DLD1 (cell line): ENCODE results near the gene TUSC2.

ENCODE experiments used
- in situ Hi-C: cut with HindIII; loops from 2 replicates; pipeline ENCODE4 v1.10.0; 2017; ENCODE audit warnings: low sequenced_read_pairs

The TUSC2 gene

DNA sequence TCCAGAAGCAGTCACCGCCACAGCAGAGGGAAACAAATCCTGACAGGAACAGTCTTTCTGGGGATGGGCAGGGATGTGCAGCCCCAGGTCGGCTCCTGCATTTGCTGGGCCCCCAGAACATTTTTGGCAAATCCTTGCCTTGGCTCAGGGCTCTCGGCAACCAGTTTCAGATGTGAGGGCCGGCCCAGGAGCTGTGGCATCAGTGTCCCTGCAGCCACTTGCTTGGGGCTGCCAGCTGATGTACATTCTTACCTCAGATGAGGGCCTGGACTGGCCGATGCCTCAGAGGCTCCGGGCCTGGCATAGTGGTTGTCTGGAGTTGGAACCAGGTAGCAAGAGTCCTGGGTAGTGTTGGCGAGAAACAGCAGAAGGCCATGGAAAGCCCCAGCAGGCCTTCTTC lies 26.8 kb upstream of the TUSC2 start:
- in situ Hi-C loops, result no loop called here

DNA sequence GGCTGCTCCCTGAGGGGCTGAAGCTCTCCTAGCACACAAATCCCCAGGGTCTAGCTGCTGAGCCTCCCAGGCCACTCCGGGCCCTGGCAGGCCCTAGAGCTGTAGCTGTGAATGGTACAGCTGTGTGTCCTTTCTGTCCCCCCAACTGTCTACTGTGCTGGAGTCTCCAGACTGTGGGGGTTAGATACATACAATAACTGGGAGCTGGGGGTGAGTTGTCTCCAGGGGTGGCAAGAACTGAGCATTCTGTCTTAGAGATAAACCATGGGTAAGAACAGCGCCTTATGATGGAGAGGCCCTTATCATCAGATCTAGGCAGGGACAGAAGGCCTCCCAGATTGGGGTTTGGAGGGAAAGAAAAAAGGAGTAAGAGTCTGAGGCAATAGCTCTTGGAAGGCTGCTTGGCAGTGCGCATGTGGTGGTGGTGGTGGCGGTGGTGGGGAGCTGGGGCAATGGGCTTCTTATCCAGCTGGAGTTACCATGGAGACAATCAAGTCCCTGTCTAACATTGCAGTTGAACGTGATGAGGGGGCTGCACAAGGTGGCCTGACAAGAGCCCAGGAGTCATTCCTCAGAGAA lies 26.3 kb upstream of the TUSC2 start:
- in situ Hi-C loops, result no loop called here

DNA sequence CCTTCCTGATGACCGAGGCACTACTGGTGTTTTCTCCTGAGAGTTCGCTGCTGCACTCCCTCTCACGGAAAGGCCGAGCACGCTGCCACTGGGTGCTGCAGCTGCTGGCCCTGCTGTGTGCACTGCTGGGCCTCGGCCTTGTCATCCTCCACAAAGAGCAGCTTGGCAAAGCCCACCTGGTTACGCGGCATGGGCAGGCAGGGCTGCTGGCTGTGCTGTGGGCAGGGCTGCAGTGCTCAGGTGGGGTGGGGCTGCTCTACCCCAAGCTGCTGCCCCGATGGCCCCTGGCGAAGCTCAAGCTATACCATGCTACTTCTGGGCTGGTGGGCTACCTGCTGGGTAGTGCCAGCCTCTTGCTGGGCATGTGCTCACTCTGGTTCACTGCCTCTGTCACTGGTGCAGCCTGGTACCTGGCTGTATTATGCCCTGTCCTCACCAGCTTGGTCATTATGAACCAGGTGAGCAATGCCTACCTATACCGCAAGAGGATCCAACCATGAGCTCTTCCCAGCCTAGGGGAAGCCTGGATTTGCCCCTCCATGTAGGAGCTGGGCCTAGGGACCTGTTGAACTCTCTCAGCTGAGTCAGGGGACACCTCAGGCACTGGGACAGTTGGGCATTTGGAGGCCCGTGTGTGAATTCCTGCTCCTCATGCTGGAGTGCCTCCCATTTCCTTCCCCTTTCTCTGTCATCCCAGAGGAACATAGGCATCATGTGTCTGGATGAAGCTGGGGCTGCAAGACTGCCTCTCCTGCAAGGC lies 25.4 kb upstream of the TUSC2 start:
- in situ Hi-C loops, result no loop called here

DNA sequence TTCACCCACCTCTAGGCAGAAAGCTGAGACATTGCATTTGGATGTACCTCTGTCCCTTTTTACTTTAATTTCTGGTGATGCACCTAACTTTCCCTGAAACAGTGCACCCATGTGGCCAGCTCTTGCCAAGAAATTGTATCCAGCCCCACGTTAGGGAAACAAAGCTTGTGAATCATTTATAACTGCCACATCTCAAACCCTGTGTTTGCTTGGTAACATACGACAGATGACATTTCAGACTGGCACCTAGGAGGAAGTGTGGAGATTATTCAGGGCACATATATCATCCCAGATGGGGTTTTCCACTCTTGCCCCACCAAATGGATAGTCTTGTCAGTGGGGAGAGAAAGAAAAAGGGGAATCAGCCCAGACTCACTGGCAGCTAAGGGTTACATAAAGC lies 24.8 kb upstream of the TUSC2 start:
- in situ Hi-C loops, result no loop called here

DNA sequence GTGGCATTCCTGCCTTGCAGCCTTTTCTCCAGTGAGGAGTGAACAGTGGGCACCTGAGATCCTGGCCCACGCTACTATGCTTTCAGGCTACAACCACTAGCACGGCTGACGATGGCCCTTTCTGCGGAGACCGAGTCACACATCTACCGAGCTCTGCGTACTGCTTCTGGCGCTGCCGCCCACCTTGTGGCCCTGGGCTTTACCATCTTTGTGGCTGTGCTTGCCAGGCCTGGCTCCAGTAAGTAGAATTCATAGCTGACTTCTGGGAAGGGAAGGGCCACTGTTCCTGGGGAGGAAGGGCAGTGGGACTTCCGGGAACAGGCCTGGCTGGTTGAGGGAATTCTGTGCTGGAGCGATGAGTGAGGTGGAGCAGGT lies 23.3 kb upstream of the TUSC2 start:
- in situ Hi-C loops, result no loop called here

DNA sequence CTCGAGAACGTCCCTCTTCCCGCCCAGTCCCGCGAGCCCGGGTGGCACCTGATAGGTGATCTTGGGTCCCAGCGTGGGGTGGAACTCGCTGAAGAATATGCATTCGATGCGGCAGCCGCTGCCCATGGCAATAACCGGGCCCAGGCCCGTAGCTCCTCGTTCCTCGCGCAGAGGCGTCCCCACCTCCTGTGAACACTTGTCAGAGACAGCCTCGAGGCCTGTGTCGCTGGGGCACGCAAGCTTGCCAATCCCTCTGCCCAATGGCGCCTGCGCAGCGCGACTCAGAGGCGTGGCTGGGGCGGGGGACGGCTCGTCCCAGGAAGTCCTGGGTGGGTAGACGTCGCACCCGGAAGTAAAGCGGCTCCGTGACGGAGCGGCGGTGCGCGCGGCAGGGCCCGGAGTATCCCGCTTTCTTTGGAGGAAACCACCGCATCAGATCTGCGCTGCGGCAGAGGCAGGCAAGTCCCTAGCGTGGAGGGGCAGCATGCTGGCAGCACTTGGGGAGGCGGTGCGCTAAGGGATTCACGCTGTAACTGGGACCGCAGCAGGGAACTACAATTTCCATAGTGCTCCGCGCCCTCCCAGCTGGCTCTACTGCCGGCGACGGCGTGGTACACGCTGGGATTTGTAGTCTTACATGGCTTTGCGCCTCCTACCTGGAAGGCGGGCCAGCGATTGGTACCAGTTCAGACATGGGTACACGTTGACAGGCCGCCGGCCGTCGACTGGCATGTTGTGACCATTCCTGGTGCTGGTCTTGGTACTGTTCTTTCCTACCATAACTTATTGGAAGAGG lies 22.7 kb upstream of the TUSC2 start, which contains the start of the genes CYB561D2 and NPRL2:
Gene CYB561D2 (plus strand): TSS at position 336 of the 796 bp plus-strand sequence. CDS start 572 bp downstream, outside the sequence.
Gene NPRL2 (minus strand): TSS at position 249 of the 796 bp plus-strand sequence. CDS start 123 bp downstream, at position 126.
- in situ Hi-C loops, result no loop called here

DNA sequence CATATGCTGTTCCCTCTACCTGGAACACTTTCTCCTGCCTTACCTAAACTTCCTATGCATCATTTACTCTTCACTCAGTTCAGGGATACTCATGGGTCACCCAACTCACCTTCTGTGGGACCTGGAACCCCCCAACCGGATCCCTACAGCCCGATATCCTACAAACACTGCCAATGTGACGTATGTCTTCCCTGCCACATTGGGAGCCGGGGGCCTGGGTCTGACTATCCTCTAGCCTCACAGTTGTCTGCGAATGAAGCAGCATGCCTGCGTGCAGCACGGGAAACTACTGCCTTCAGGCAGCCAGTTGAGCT lies 22.1 kb upstream of the TUSC2 start:
- in situ Hi-C loops, result no loop called here

DNA sequence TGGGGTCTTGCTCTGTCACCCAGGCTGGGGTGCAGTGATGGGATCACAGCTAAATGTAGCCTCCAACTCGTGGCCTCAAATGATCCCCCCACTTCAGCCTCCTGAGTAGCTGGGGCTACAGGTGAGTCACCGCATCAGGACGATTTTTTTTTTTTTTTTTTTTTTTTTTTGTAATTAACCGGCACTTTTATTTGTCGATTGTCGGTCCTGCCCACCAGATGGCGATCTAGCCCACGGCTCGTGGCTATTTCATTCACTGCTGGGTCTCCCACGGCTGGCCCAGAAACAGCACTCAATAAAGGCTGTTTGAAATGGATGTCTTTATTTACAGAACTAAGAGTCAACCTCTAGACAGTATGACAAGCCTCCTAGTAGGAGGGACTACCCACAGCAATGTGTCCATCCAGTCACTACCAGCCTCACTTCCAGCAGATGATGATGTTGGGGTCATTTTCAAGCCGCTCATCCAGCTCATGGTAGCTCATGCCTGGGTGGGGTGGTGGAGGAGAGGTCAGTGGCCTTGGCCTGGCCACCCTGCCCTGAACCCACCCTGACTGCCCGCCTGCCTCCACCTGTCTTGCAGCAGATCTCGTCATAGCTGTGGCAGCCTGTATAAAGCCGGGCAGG lies 19.3 kb upstream of the TUSC2 start:
- in situ Hi-C loops, result loop anchor here (25.0 kb wide), 1 partner anchor 1040 kb away; the partner anchor contains the start of genes MANF and RBM15B

DNA sequence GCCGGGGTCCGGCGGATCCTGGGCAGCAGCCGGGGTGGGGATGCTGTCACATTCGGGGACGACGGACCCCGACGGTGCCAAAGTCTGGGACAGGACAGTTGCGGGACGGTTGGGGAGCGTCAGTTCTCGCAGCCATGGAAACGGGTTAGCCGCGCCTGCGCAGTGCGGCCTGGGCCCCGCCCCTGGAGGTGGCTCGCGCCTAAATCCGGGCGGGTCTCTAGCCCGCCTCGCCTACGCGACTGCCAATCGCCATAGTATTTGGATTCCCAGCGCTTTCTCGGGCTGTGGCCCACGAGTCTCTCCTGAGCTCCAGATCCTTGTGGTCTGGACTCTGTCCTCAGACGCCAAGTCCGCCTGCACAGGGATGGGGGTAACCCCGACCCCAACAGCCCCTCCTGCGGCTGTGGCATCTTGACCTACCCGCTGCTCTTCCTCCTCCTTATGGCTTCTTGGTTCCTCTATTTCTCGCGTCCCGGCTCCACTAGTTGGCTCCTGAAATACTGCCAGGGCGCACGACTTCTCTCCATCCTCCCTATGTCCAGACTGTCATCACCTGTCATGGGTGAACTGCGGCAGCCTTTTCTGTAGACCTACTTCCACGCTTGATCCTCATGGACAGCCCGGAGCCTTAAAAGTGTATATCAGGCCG lies 17.7 kb upstream of the TUSC2 start, which contains the start of gene ZMYND10:
Gene ZMYND10 (minus strand): TSS at position 147 of the 649 bp plus-strand sequence. CDS start 153 bp downstream, outside the sequence.
- in situ Hi-C loops, result loop anchor here (25.0 kb wide), 1 partner anchor 1042 kb away; the partner anchor contains the start of genes MANF and RBM15B

DNA sequence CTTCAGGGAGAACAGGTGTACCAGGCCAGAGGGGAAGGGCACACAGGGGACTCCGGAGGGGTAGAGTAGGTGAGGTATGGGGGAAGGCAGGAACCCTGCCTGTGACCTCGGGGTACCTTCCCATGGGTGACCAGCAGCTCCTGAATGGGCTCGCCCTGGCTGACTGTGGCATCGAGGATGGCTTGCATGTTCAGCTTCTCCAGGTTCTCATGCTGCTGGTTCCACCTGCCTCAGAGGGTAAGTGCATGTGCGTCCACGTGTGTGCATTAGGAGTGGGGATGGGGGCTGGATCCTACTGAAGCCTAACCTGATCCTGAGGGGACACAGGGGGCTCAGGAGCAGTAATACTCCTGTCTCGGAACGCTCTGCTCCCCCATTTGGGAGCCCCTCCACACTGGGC lies 17.0 kb upstream of the TUSC2 start:
- in situ Hi-C loops, result loop anchor here (25.0 kb wide), 1 partner anchor 1042 kb away; the partner anchor contains the start of genes MANF and RBM15B

DNA sequence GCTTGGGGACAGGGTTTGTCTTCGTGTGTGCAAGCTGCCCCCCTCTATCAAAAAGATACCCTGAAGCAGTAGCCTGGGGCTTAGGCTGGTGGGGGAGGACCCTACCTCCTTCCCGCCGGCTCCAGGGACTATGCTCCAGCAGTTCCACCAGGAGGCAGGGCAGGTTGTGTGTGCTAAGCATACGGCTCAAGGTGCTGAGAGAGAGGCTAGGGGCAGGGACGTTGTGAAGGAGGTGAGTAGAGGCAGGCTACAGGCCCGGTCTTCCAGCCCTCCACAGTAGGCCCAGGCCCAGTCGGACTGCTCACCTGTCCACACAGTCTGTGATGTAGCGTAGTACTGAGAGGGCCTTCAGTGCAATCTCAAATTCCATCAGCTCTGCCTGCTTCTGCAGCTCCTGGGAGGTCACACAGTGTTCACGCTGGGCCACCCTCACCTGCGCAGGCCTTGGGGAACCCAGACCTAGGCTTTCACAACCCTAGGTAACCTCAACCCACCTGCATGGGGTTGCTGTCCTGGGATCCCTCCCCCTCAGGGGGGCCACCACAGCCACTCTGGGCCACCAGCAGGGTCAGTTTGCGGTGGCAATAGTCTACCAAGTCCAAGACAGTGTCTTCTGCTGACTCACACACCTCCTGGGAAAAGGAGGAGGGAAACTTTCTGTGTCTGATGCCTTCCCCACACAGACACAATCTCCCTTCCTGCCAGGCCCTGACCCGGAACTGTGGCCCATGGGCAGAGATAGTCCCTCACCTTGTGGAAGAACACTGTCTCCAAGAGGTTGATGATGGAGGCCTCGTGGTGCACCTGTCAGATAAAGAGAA lies 15.0 kb upstream of the TUSC2 start:
- in situ Hi-C loops, result loop anchor here (25.0 kb wide), 1 partner anchor 1044 kb away; the partner anchor contains the start of genes MANF and RBM15B

DNA sequence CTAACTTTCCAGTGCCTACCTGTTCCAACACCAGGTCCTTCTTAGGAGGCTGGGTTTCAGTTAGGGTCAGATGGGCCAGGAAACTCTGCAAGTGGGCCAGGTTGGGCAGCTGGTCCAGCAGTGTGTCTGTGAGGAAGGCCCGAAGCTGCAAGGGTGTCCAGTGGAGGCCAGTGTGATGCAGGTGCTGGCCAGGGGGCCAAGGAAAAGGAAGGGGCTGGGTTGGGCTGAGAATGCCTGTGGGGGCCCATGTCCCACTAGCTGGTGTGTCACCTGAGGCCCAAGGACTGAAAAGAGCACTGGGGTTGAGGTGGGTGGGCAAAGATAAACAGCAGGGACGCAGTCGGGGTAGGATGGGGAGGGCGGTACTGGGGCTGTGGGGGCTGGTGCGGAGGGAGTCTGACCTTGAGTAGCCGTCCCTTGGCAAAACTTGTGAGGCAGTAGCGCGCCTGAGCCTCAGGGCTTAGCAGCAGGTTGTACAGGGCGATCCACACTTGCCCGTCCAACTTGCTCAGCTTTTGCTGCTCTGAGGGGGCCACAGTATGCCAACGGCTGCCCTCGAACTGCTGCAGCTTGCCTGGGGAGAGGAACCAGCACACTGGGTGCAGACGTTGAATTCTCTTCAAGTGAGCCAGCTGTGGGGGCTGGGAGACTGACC lies 14.1 kb upstream of the TUSC2 start:
- in situ Hi-C loops, result loop anchor here (25.0 kb wide), 1 partner anchor 1045 kb away; the partner anchor contains the start of genes MANF and RBM15B

DNA sequence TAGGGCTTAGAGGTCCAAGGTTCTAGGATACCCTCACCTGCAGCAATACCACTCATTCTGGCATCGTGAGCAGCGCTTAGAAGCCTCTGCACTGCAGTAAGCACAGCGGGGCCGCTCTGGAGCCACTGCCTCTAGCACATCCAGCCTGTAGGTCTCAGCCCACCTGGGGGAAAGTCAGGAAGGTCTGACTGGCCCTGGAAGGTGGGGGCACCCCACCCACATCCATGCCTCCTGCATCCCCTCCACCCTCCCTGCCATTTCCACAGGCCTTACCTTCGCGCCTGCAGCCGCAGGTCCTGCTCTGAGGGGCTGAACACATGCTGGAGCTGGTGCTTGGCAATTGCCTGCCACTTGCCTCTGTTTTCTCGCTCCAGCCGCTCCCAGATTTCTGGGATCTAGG lies 13.5 kb upstream of the TUSC2 start:
- in situ Hi-C loops, result loop anchor here (25.0 kb wide), 1 partner anchor 1046 kb away; the partner anchor contains the start of genes MANF and RBM15B

DNA sequence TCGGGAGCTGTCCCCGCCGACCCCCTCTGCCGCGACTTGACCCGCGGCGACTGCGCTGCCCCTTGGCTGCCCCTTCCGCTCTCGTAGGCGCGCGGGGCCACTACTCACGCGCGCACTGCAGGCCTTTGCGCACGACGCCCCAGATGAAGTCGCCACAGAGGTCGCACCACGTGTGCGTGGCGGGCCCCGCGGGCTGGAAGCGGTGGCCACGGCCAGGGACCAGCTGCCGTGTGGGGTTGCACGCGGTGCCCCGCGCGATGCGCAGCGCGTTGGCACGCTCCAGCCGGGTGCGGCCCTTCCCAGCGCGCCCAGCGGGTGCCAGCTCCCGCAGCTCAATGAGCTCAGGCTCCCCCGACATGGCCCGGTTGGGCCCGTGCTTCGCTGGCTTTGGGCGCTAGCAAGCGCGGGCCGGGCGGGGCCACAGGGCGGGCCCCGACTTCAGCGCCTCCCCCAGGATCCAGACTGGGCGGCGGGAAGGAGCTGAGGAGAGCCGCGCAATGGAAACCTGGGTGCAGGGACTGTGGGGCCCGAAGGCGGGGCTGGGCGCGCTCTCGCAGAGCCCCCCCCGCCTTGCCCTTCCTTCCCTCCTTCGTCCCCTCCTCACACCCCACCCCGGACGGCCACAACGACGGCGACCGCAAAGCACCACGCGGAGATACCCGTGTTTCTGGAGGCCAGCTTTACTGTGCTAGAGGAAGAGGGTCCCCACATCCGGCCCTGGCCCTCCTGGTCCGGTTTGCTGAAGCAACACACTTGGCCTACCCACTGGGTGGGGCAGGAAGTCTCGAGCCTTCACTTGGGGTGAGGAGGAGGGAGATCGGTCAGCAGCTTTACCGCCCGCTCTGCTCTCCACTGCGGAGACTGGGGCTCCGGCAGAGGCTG lies 12.7 kb upstream of the TUSC2 start, which contains the start of gene RASSF1:
Gene RASSF1 (minus strand): TSS at position 389 of the 882 bp plus-strand sequence. CDS start 31 bp downstream, at position 358.
- in situ Hi-C loops, result loop anchor here (25.0 kb wide), 1 partner anchor 1047 kb away; the partner anchor contains the start of genes MANF and RBM15B

DNA sequence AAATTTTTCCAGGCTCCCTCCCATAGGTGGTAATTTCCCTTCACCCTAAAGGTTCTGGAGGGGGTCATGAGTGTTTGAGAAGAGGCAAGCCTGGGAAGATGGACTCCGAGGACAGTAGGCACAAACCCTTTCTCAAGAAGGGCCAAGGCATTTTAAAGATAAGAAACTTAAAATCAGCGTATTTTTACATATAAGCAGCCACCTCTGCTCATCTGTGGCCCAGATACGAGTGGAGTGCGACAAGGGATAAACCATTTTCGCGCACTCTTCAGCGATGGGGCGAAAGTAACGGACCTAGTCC lies 12.1 kb upstream of the TUSC2 start:
- in situ Hi-C loops, result loop anchor here (25.0 kb wide), 1 partner anchor 1047 kb away; the partner anchor contains the start of genes MANF and RBM15B

DNA sequence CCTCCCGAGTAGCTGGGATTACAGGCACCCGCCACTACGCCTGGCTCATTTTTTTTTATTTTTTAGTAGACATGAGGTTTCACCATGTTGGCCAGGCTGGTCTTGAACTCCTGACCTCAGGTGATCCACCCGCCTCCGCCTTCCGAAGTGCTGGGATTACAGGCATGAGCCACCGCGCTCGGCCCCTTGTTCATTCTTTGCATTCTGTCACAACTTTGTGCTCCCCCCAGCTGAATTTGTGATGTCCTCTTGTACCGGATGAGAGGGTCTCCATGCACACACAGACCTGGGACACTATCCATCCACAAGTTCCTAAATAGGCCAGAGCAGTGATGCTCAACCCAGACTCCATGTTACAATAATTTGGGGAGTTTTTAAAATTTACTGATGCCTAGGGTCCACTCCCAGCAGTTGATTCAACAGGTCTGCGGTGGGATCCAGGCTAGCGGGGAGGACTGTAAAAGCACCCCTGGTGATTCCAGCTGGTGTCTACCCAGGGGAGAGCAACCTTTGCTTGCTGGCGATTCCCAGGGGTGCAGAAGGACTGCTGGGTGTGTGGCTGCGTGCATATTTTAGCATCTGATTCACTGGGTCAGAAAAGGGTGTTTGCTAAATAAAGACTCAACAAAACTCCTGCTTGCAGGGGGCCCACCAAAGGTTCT lies 11.6 kb upstream of the TUSC2 start:
- in situ Hi-C loops, result loop anchor here (25.0 kb wide), 1 partner anchor 1048 kb away; the partner anchor contains the start of genes MANF and RBM15B

DNA sequence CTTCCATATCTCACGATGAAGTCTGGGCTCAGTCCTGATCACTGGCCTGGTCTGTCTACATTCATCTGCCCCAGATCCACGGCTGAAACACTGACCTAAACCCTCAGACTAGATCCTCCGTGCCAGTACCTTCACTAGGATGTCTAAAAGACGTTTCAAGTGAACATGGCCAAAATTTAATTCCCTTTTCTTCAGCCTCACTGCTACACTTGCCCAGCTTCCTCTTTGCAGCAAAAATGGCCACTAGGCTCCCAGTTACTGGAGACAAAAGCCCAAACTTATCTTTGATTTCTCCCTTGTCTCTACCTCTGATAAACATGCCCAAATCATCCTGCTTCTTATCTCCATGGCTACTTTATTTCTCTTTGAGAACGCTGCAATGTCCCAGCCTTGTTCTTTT lies 10.9 kb upstream of the TUSC2 start:
- in situ Hi-C loops, result loop anchor here (25.0 kb wide), 1 partner anchor 1048 kb away; the partner anchor contains the start of genes MANF and RBM15B
